Measurements from ENCODE around the gene HIPK2.

HIPK2 gene

DNA sequence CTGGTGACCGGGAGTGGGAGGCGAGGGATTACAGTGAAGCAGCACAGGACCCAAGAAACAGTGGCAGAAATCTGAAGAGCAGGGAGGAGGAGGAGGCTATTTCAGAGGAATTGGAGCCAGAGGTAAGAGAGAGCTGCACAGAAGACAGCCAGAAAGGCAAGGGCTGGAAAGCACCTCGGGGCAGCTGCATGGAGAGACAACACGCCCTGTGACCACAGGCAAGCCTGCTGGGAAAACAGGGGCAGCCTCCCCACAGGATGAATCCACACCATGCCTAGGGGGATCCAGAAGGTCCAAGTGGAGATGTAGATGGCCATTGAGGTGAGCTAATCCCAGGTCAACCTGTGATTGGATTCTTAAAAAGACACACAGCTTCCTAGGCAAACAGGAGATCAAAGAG, 135.5 kb downstream of the HIPK2 start:
- Histone ChIP-seq H3K27me3 (no peaks in the 10 kb centered on the region), H3K4me3 (no peak overlapping the region), H3K4me2 (no peak overlapping the region), H4K20me1 (peaks cover 34% of the 10 kb centered on the region), H3K9me3 (no peaks in the 10 kb centered on the region), H3K9ac (no peak overlapping the region), H3K4me1 (peaks cover 15% of the 10 kb centered on the region), H3K27ac (no peak overlapping the region), H3K36me3 (peaks cover 63% of the 10 kb centered on the region)
- TF ChIP-seq Cebpa-rat (IDR thresholded peaks at IDR 0.05), result no peak

DNA sequence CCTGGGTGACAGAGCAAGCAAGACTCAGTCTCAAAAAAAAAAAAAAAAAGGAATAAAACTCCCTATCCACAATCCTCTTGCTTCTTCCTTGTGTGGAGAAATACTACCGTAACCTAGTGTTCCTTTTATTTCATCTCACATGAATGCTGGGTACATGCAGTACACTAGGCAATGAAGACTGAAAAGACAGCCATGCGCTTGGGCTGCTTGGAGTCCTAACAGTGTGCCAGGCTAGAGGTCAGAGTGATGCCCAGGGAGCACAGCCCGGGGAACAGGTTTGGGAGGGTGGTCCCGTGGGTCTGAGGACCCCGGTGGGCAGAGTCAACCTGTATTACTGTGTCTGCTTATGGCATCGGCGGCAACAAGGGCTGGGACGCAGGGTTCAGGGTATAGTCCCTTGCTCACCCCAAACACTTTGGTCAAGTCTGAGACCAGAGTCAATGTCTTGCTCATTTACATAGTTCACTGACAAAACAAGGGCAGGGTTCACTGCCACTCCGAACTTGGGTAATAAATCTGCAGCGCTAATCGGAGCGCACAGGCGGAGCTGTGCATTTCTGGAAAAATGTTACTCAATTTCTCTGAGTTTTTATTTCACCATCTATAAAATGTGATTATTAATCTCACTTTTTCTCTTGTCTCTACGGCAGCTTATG, 136.3 kb downstream of the HIPK2 start:
- no peak for TF ChIP-seq Cebpa-rat (IDR thresholded peaks at IDR 0.05)
- Histone ChIP-seq H3K4me1 (peaks cover 15% of the 10 kb centered on the region), H3K4me3 (no peak overlapping the region), H4K20me1 (peaks cover 26% of the 10 kb centered on the region), H3K9me3 (no peaks in the 10 kb centered on the region), H3K27ac (no peak overlapping the region), H3K36me3 (peaks cover 63% of the 10 kb centered on the region), H3K9ac (no peak overlapping the region), H3K4me2 (no peak overlapping the region), H3K27me3 (no peaks in the 10 kb centered on the region)

DNA sequence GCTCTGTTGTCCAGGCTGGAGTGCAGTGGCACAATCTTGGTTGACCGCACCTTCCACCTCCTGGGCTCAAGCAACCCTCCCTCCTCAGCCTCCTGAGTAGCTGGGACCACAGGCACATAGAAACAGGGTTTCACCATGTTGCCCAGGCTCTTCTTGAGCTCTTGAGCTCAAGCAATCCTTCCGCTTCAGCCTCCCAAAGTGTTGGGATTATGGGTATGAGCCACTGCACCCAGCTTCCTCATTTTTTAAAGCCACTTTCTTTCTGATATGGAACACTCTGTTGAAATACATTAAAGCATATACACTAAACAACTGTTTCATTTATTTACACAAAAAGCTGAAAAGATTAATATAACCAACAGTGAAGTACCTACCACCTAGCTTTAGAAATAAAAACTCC, 137.1 kb downstream of the HIPK2 start:
- TF ChIP-seq Cebpa-rat (IDR thresholded peaks at IDR 0.05), result no peak
- H3K4me3 ChIP-seq, result no peak overlapping the region
- no peaks in the 10 kb centered on the region for H3K27me3 ChIP-seq
- no peaks in the 10 kb centered on the region for H3K9me3 ChIP-seq
- H3K4me1 ChIP-seq, result peaks cover 17% of the 10 kb centered on the region
- no peak overlapping the region for H3K4me2 ChIP-seq
- H3K9ac ChIP-seq, result no peak overlapping the region
- H4K20me1 ChIP-seq, result peaks cover 20% of the 10 kb centered on the region; the same call in 1 of the 2 replicates
- H3K36me3 ChIP-seq, result peaks cover 62% of the 10 kb centered on the region
- H3K27ac ChIP-seq, result no peak overlapping the region

DNA sequence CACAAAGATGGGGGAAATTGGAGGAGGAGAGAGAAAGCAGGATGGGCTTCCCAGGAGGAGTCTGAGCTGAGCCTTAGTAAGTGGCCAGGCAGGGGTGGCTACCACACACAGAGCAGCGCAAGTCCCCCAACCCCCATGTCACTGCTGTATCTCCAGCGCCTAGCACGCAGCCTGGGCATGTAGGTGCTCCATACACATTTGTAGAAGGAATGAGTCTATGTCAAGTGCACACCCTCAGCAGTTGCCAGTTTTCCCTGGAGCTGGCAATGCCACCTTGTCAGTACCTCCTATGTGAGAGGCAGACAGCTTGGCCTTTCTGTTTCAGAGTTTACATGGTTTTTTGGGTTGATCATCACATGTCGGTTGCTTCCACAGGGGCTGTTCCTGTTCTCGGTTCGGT, 138.2 kb downstream of the HIPK2 start:
- Histone ChIP-seq H3K9ac (no peak overlapping the region), H3K9me3 (no peaks in the 10 kb centered on the region), H3K4me3 (no peak overlapping the region), H3K36me3 (peaks cover 56% of the 10 kb centered on the region), H3K27me3 (no peaks in the 10 kb centered on the region), H4K20me1 (0 out of 2 replicates have a peak, but pooled peaks cover 10% of the 10 kb centered on the region), H3K4me2 (no peak overlapping the region), H3K4me1 (peaks cover 28% of the 10 kb centered on the region), H3K27ac (no peak overlapping the region)
- no peak for TF ChIP-seq Cebpa-rat (IDR thresholded peaks at IDR 0.05)

DNA sequence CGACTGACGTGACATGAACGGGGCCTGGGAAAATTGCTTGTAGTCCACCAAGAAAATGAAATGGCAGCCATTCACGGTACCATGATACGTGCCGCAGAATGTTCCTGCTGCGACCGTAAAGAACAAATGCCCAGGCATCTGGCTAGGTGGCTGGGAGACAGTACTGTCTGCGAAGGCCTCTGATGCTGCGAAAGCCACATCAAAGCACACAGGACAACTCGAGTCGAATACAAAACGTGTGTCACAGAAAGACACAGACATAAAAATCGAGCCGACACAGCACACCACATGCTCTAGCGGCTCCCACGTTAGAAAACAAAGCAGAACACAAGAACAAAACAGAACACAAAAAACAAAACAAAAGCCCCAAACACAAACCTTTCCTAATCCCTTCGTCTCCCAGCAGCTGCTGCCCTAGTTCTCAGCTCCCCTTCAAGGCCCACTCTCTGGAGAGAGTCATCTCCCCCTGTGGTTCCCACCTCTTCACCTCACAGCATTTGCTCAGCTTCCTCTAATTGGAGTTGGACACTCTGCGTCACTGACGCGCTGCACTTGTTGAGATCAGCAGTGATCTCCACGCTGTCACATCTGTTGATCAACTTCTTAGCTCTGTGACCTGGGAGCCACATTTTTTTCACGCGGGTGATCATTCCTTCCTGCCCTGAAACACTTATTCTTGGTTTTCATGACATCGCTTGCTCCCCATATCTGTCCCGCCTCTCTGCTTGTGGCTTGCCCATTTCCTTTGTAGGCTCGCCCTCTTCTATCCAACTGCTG, 142.1 kb downstream of the HIPK2 start:
- Histone ChIP-seq H3K4me3 (no peak overlapping the region; the same call in 1 of the 2 replicates), H3K9me3 (peaks cover 14% of the 10 kb centered on the region), H3K27me3 (no peaks in the 10 kb centered on the region), H4K20me1 (no peaks in the 10 kb centered on the region), H3K9ac (peak overlapping the region; percentile 46), H3K4me1 (peaks cover 34% of the 10 kb centered on the region), H3K4me2 (peak overlapping the region; percentile 82), H3K36me3 (peaks cover 67% of the 10 kb centered on the region), H3K27ac (peak overlapping the region; percentile 51)
- TF ChIP-seq Cebpa-rat (IDR thresholded peaks at IDR 0.05), result no peak

DNA sequence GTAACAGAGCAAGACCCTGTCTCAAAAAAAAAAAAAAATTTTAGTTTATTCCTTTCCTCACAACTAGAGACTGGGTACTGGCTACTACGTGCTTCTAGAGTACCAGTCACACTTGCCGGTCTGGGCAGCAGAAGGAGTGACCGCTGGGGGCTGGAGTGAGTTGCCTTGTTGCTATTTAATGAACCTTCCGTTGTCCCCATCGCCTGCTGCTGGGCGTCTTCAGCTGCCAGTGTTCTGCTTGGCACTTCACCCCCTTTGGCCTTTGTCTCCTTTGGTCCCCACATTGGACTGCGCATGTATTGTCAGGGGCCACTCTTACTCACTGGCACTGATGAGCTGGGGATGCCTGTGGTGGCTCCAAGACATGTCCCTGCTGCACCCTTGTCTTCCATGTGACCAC, 143.7 kb downstream of the HIPK2 start:
- H3K4me3 ChIP-seq, result no peak overlapping the region
- no peak overlapping the region for H3K27ac ChIP-seq
- no peak overlapping the region for H3K4me2 ChIP-seq
- H3K4me1 ChIP-seq, result peaks cover 50% of the 10 kb centered on the region
- no peaks in the 10 kb centered on the region for H4K20me1 ChIP-seq
- H3K36me3 ChIP-seq, result peaks cover 67% of the 10 kb centered on the region
- H3K27me3 ChIP-seq, result no peaks in the 10 kb centered on the region
- no peak overlapping the region for H3K9ac ChIP-seq
- H3K9me3 ChIP-seq, result peaks cover 29% of the 10 kb centered on the region
- TF ChIP-seq Cebpa-rat (IDR thresholded peaks at IDR 0.05), result no peak

DNA sequence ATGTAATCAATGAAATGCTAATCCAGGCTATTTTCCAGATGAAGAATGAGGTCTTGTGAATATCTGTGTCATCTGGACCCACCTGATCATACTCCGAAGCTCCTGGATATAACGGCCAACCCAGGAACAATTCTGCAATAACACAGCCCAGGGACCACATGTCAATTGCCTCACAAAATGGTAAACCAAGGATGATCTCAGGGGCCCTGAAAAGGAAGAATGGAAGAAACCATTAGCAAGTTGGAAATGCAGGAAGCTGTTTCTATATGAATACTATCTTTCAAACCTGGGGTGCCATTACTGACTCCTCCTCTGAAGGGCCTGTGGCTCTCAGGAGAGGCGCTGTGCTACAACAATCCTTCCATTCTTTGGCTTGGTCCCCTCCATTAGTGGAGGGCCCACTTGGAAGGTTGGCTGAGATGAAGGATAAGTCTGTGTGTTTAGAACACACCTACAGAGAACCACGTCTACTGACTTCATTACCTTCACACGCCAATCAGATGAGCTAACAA, 146.2 kb downstream of the HIPK2 start:
- Histone ChIP-seq H3K4me3 (no peak overlapping the region), H3K4me2 (no peak overlapping the region), H3K36me3 (peaks cover 66% of the 10 kb centered on the region), H3K4me1 (peaks cover 67% of the 10 kb centered on the region), H3K9ac (no peak overlapping the region), H3K9me3 (peaks cover 29% of the 10 kb centered on the region), H4K20me1 (no peaks in the 10 kb centered on the region), H3K27me3 (no peaks in the 10 kb centered on the region), H3K27ac (no peak overlapping the region)
- TF ChIP-seq Cebpa-rat (IDR thresholded peaks at IDR 0.05), result no peak

DNA sequence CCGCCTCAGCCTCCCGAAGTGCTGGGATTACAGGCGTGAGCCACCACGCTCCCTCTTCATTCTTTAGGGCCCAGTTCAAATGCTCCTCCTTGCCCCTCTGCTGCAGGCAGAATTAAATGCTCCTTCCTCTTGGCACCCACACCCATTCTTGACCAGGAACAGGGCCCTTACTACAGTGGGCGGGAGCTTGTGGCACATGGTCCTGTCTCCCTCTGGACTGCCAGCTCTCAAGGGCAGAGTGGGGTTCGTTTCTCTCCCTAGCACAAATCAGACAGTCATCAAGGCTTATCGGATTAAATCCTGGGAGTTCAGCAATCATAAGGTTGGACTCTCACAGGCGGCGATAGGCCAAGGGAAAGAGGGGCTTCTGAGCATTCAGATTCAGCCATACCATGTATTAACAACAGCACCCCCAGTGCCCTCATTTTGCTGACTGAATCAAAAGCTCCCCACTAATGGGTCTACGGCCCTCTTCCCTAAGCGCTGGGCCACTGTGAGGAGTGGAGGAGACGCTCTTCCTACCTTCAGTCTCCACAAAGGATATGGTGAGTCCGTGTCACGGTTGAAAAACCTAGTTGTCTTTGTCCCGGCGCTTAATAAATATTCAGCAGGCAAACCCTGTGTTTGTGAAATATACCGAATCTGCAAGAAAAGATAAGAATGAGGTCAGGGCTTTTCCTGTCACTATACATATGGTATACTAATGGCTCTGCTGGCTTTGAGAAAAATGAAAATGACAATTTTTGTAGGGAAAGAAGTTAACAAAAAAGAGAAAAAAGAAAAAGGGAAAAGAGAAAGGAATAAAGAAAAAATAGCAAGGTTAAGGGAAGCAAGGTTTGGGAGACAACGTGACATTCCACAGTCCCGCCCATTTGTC, 146.9 kb downstream of the HIPK2 start:
- peaks cover 73% of the 10 kb centered on the region for H3K36me3 ChIP-seq
- H3K9ac ChIP-seq, result no peak overlapping the region
- H3K9me3 ChIP-seq, result peaks cover 29% of the 10 kb centered on the region
- H3K4me3 ChIP-seq, result no peak overlapping the region
- no peaks in the 10 kb centered on the region for H4K20me1 ChIP-seq
- no peaks in the 10 kb centered on the region for H3K27me3 ChIP-seq
- H3K27ac ChIP-seq, result no peak overlapping the region
- no peak overlapping the region for H3K4me2 ChIP-seq
- peaks cover 67% of the 10 kb centered on the region for H3K4me1 ChIP-seq
- TF ChIP-seq Cebpa-rat (IDR thresholded peaks at IDR 0.05), result no peak

DNA sequence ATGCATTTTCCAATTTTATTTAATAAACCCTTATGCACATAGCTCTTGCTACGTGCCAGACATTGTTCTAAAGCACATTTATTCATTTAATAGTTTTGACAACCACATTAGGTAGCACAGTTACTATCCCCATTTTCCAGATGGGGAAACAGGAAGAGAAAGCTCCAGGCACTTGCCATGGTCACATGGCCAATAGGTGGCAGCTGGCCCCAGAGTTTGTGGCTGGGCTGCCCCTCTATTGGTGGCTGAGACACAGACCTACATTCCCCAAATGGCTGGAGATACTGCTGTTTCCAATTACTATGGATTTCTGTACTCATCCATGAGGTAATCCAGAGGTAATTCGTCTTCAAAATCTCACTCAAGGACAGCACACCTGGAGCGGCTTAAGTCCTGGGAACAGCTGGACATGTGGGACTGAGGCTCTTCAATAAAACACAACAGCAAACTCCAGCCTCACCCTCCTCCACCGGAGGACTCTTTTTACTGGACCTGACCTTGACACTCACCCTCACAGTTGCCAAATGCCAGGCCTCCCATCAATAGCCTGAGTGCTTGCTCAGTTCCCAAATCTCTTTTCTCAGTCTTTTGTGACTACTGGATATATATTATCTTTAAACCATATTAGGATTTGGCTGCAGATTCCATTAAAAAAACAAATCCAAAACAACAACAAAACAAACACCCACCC, 148.3 kb downstream of the HIPK2 start:
- Histone ChIP-seq H4K20me1 (no peaks in the 10 kb centered on the region), H3K4me1 (peaks cover 67% of the 10 kb centered on the region), H3K4me3 (no peak overlapping the region), H3K4me2 (peak overlapping the region; percentile 83), H3K27me3 (no peaks in the 10 kb centered on the region), H3K27ac (0 out of 2 replicates have a peak overlapping the region, but pooled peaks have one; percentile 81), H3K9me3 (peaks cover 29% of the 10 kb centered on the region), H3K36me3 (peaks cover 81% of the 10 kb centered on the region), H3K9ac (no peak overlapping the region)
- TF ChIP-seq Cebpa-rat (IDR thresholded peaks at IDR 0.05), result no peak

All from BLaER1 (cell line).